T-helper 17 cell (primary cell): ENCODE measurements around the gene HDDC2. TPM values are rescaled to one million over a fixed set of nuclear protein-coding genes. Genes with fewer than 3 reads are reported as not detected.

ENCODE experiments used
- ATAC-seq: fragments of 150-1000 bp; cut with Tn5 transposase; 2 replicates; pipeline ENCODE4 v1.10.0; 2021; ENCODE audit warnings: mild to moderate bottlenecking, moderate library complexity
- DNase-seq, 3 donors: peaks; one replicate each; pipeline versions ENCODE4 v3.0.0 to v3.0.0-alpha.2; 2020 to 2021
- H3K9me3 ChIP-seq: one replicate; pipeline ENCODE4 v1.7.0; 2013; ENCODE audit warnings: low read length, mild to moderate bottlenecking; ENCODE audit not compliant: control insufficient read depth, poor library complexity, severe bottlenecking
- H3K27ac Mint-ChIP-seq: one replicate; pipeline ENCODE4 v1.8.0; 2022; ENCODE audit warnings: mild to moderate bottlenecking, moderate library complexity, mixed read lengths
- H3K27me3 Mint-ChIP-seq: one replicate; pipeline ENCODE4 v1.8.0; 2022; ENCODE audit warnings: mixed read lengths
- H3K36me3 Mint-ChIP-seq: one replicate; pipeline ENCODE4 v1.8.0; 2022; ENCODE audit warnings: low read depth, mixed read lengths
- H3K4me1 Mint-ChIP-seq: one replicate; pipeline ENCODE4 v1.8.0; 2022; ENCODE audit warnings: mild to moderate bottlenecking, mixed read lengths
- H3K4me3 Mint-ChIP-seq: one replicate; pipeline ENCODE4 v1.8.0; 2022; ENCODE audit warnings: mild to moderate bottlenecking, moderate library complexity, mixed read lengths
- total RNA-seq, 4 donors: library from RNA in 2 of 4; stranded (reverse) in 2 of 4; gene quantifications; one replicate each; pipeline ENCODE4 v1.2.3 and lab custom pipeline; 2022 to 2026

Gene HDDC2
- 10 to 100 TPM; 22.1 to 33.1 TPM for total RNA-seq
- total RNA-seq (lab: John Stamatoyannopoulos, UW) = 9.5 to 22.8 reads per million in 2 donors

GRCh38 chr6:125301435-125302391 lies at the start of gene HDDC2:
HDDC2 (minus strand) TSS chr6:125301967; CDS start chr6:125301932, 35 bp downstream.
- H3K36me3 Mint-ChIP-seq = peaks cover 14% of the 10 kb centered on the region

GRCh38 chr6:125346926-125347563 lies 45.3 kb upstream of the HDDC2 start:
- H3K4me1 Mint-ChIP-seq = peaks cover 3% of the 10 kb centered on the region
- ATAC-seq (no peak), DNase-seq (no peak)
- H3K27me3 Mint-ChIP-seq = peaks cover 8% of the 10 kb centered on the region
- H3K36me3 Mint-ChIP-seq = no peaks in the 10 kb centered on the region
- no peaks in the 10 kb centered on the region for H3K9me3 ChIP-seq
- no peak overlapping the region for H3K4me3 Mint-ChIP-seq
- H3K27ac Mint-ChIP-seq = no peak overlapping the region

More at GRCh38 chr6:125301435-125302391, at the start of gene HDDC2:
- ATAC-seq (peak; percentile 47), DNase-seq (peak; percentile 5 to 25 (median 22))
- H3K27me3 Mint-ChIP-seq = peaks cover 9% of the 10 kb centered on the region
- peak within 1 kb of the TSS; percentile 94 for H3K4me3 Mint-ChIP-seq
- H3K4me1 Mint-ChIP-seq = peaks cover 49% of the 10 kb centered on the region
- peak within 1 kb of the TSS; percentile 91 for H3K27ac Mint-ChIP-seq
- no peaks in the 10 kb centered on the region for H3K9me3 ChIP-seq

GRCh38 chr6:125346201-125346925 lies 44.6 kb upstream of the HDDC2 start:
- Mint-ChIP-seq H3K4me1 (peaks cover 3% of the 10 kb centered on the region), H3K4me3 (no peak overlapping the region), H3K27ac (no peak overlapping the region), H3K27me3 (peaks cover 8% of the 10 kb centered on the region), H3K36me3 (no peaks in the 10 kb centered on the region)
- H3K9me3 ChIP-seq = no peaks in the 10 kb centered on the region
- no peak for DNase-seq
- peak; percentile 28 for ATAC-seq

- H3K9me3 ChIP-seq = no peaks in the 10 kb centered on the region
- Mint-ChIP-seq H3K27me3 (peaks cover 15% of the 10 kb centered on the region), H3K4me1 (peaks cover 3% of the 10 kb centered on the region), H3K36me3 (no peaks in the 10 kb centered on the region), H3K27ac (no peak overlapping the region), H3K4me3 (no peak overlapping the region)
- DNase-seq (no peak), ATAC-seq (no peak)
Measured at GRCh38 chr6:125341460-125341859, 39.7 kb upstream of the HDDC2 start.

- DNase-seq (no peak), ATAC-seq (no peak)
- no peaks in the 10 kb centered on the region for H3K4me1 Mint-ChIP-seq
- H3K27me3 Mint-ChIP-seq = peaks cover 16% of the 10 kb centered on the region
- no peaks in the 10 kb centered on the region for H3K9me3 ChIP-seq
- no peaks in the 10 kb centered on the region for H3K36me3 Mint-ChIP-seq
- no peak overlapping the region for H3K27ac Mint-ChIP-seq
- no peak overlapping the region for H3K4me3 Mint-ChIP-seq
Measured at GRCh38 chr6:125340991-125341390, 39.2 kb upstream of the HDDC2 start.

- no peaks in the 10 kb centered on the region for H3K4me1 Mint-ChIP-seq
- ATAC-seq = no peak
- H3K36me3 Mint-ChIP-seq = no peaks in the 10 kb centered on the region
Measured at GRCh38 chr6:125340175-125340835, 38.5 kb upstream of the HDDC2 start.

GRCh38 chr6:125339653-125340052 lies 37.9 kb upstream of the HDDC2 start:
- Mint-ChIP-seq H3K36me3 (no peaks in the 10 kb centered on the region), H3K4me3 (no peak overlapping the region), H3K4me1 (no peaks in the 10 kb centered on the region), H3K27ac (no peak overlapping the region), H3K27me3 (peaks cover 23% of the 10 kb centered on the region)
- ATAC-seq (no peak), DNase-seq (no peak)
- H3K9me3 ChIP-seq = no peaks in the 10 kb centered on the region

More at GRCh38 chr6:125340175-125340835, 38.5 kb upstream of the HDDC2 start:
- no peak overlapping the region for H3K4me3 Mint-ChIP-seq
- H3K27ac Mint-ChIP-seq = no peak overlapping the region
- H3K9me3 ChIP-seq = no peaks in the 10 kb centered on the region
- DNase-seq = no peak
- H3K27me3 Mint-ChIP-seq = peaks cover 23% of the 10 kb centered on the region

- DNase-seq (no peak), ATAC-seq (no peak)
- no peak overlapping the region for H3K27ac Mint-ChIP-seq
- H3K27me3 Mint-ChIP-seq = peaks cover 23% of the 10 kb centered on the region
- no peaks in the 10 kb centered on the region for H3K36me3 Mint-ChIP-seq
- no peak overlapping the region for H3K4me3 Mint-ChIP-seq
- H3K9me3 ChIP-seq = no peaks in the 10 kb centered on the region
- H3K4me1 Mint-ChIP-seq = no peaks in the 10 kb centered on the region
Measured at GRCh38 chr6:125338381-125338780, 36.6 kb upstream of the HDDC2 start.

GRCh38 chr6:125337706-125338105 lies 35.9 kb upstream of the HDDC2 start:
- Mint-ChIP-seq H3K4me1 (no peaks in the 10 kb centered on the region), H3K27ac (no peak overlapping the region), H3K4me3 (no peak overlapping the region), H3K36me3 (no peaks in the 10 kb centered on the region), H3K27me3 (peaks cover 29% of the 10 kb centered on the region)
- DNase-seq (no peak), ATAC-seq (no peak)
- no peaks in the 10 kb centered on the region for H3K9me3 ChIP-seq

GRCh38 chr6:125332664-125333063 lies 30.9 kb upstream of the HDDC2 start:
- DNase-seq (no peak), ATAC-seq (no peak)
- Mint-ChIP-seq H3K27ac (no peak overlapping the region), H3K36me3 (no peaks in the 10 kb centered on the region), H3K4me1 (no peaks in the 10 kb centered on the region), H3K4me3 (no peak overlapping the region), H3K27me3 (peaks cover 53% of the 10 kb centered on the region)
- no peaks in the 10 kb centered on the region for H3K9me3 ChIP-seq

- H3K4me1 Mint-ChIP-seq = no peaks in the 10 kb centered on the region
- no peak overlapping the region for H3K4me3 Mint-ChIP-seq
- ATAC-seq (no peak), DNase-seq (no peak)
- H3K36me3 Mint-ChIP-seq = no peaks in the 10 kb centered on the region
- H3K9me3 ChIP-seq = no peaks in the 10 kb centered on the region
- H3K27me3 Mint-ChIP-seq = peaks cover 43% of the 10 kb centered on the region
- H3K27ac Mint-ChIP-seq = no peak overlapping the region
Measured at GRCh38 chr6:125325586-125325985, 23.8 kb upstream of the HDDC2 start.

GRCh38 chr6:125323376-125323775 lies 21.6 kb upstream of the HDDC2 start:
- no peaks in the 10 kb centered on the region for H3K4me1 Mint-ChIP-seq
- no peak overlapping the region for H3K4me3 Mint-ChIP-seq
- no peaks in the 10 kb centered on the region for H3K36me3 Mint-ChIP-seq
- H3K9me3 ChIP-seq = no peaks in the 10 kb centered on the region
- H3K27ac Mint-ChIP-seq = no peak overlapping the region
- no peak for DNase-seq
- H3K27me3 Mint-ChIP-seq = peaks cover 30% of the 10 kb centered on the region
- ATAC-seq = no peak
